Heart right ventricle (tissue), 16 donors: Measurements from ENCODE around the gene AEN. TPM values are rescaled to one million over a fixed set of nuclear protein-coding genes. Genes with fewer than 3 reads are reported as not detected.
A peak's percentile ranks its signal among the peaks of the same experiment; 100 is the strongest.

Experiments
- ATAC-seq, 8 donors: fragments of 200-7000 bp; cut with Tn5 transposase; one replicate each; pipeline ENCODE4 v1.9.1; 2020; ENCODE audit warnings: mild to moderate bottlenecking in 8 of 8, moderate library complexity in 8 of 8, moderate number of reproducible peaks in 1 of 8
- DNase-seq, 2 donors: peaks; one replicate each; pipeline ENCODE4 v3.0.0-alpha.2; 2020
- H3K27ac ChIP-seq, 10 donors: fragments of 200-600 bp; sonication (generic) in 2 of 10; one replicate each; pipeline versions ENCODE4 v1.5.0 to v1.8.0; 2020 to 2022; ENCODE audit warnings: mild to moderate bottlenecking in 3 of 10
- H3K27me3 ChIP-seq, 7 donors: fragments of 200-600 bp; one replicate each; pipeline ENCODE4 v1.8.0; 2021 to 2022; ENCODE audit warnings: mild to moderate bottlenecking in 2 of 7
- H3K36me3 ChIP-seq, 9 donors: fragments of 200-600 bp; sonication (generic) in 1 of 9; one replicate each; pipeline versions ENCODE4 v1.5.0 to v1.8.0; 2020 to 2022; ENCODE audit warnings: mild to moderate bottlenecking in 2 of 9
- H3K4me1 ChIP-seq, 9 donors: fragments of 200-600 bp; sonication (generic) in 1 of 9; one replicate each; pipeline versions ENCODE4 v1.5.0 to v1.8.0; 2020 to 2022; ENCODE audit warnings: mild to moderate bottlenecking in 4 of 9
- H3K4me3 ChIP-seq, 10 donors: fragments of 200-600 bp; sonication (generic) in 2 of 10; one replicate each; pipeline versions ENCODE4 v1.5.0 to v1.8.0; 2020 to 2022; ENCODE audit warnings: mild to moderate bottlenecking in 7 of 10, moderate library complexity in 2 of 10
- H3K9me3 ChIP-seq, 11 donors: fragments of 200-600 bp in 10 of 11; sonication (generic) in 2 of 11; one replicate each; pipeline versions ENCODE4 v1.5.0 to v1.8.0; 2013 to 2022; ENCODE audit warnings: mild to moderate bottlenecking in 2 of 11, control low read depth in 1 of 11, moderate library complexity in 1 of 11
- CTCF ChIP-seq, 9 donors: fragments of 200-600 bp; sonication (generic) in 2 of 9; IDR thresholded peaks; one replicate each; pipeline versions ENCODE4 v1.5.0 to v1.8.0; 2021 to 2022; ENCODE audit warnings: antibody characterized with exemption in 9 of 9, mild to moderate bottlenecking in 5 of 9, moderate library complexity in 1 of 9
- WGBS, 2 donors: extraction: QIAGEN DNeasy Blood & Tissue Kit; methylation state at CpG; one replicate each; pipeline ENCODE4 v1.1.7; 2013; ENCODE audit warnings: inconsistent platforms in 1 of 2; 5-methylcytosine and 5-hydroxymethylcytosine counted together
- intact Hi-C, 10 donors: fragments of 100-400 bp; cut with DNase I; formaldehyde crosslinking; loops; one replicate each; pipeline versions ENCODE4 v1.11.1 to v1.14.2; 2022
- polyA plus RNA-seq, 2 donors: library from polyadenylated mRNA; stranded (reverse); fragments of 200-250 nt; gene quantifications; one replicate each; pipeline ENCODE4 v1.2.3, GENCODE V29; 2013
- total RNA-seq, 10 donors: library from RNA; stranded (reverse); fragmentation: NEBNext Ultra II Directional in 3 of 10; extraction: Animal tissue kit (Norgen Biotek cat#: 25700) in 3 of 10; gene quantifications; one replicate each; pipeline versions ENCODE4 v1.2.1 to v1.2.4, GENCODE V29; 2021 to 2023
- donor health status: Arrhythmogenic right ventricular cardiomyopathy.
- donor health status: ischemic (EF 13 %, LVEDD 7.1; RV severe dilation, severe dysfunction).
- donor health status: healthy with polysubstance abuse.
- donor health status: DM: no; HTN: yes; CAD: no.
- donor health status: DM: no; HTN: no; CAD: no.
- donor health status: ischemic (EF 25% LVEDD 6.9; RV normal size, moderate dysfunction).
- donor health status: ischemic (EF 25% LVEDD 5.7; RV mildly dilated, moderate dysfunction).
- donor health status: healthy.
- donor health status: DM: yes; HTN: yes; CAD: no.
- donor health status: Ischemic cardiomyopathy.
- donor health status: ischemic (EF 35%, LVEDD 5.7; RV mildly dilated, moderate dysfunction).
- donor health status: nonischemic (EF 11% LVEDD 7.7; RV severe dilation, severe dysfunction).
- donor health status: DM: yes; HTN: yes; CAD: no.
- donor health status: PGD.
- donor health status: ischemic (EF 29% LVEDD 5.4; RV normal size, mild dysfunction).
- donor health status: nonischemic (EF 23%, LVEDD 6.1; RV moderate dilation, normal function).

Gene AEN
- total and polyA plus RNA-seq, 12 donors = 3.4 to 13.2 (median 5.6) TPM

- Histone ChIP-seq H3K4me1 (peaks cover 0 to 82% (median 22%) of the 10 kb centered on the region in 9 donors), H3K27ac (peak overlapping the region in 1 of 10 donors; percentile 59), H3K27me3 (no peaks in the 10 kb centered on the region)
These were observed 6.3 kb downstream of the AEN start for GRCh38 chr15:88627463-88627862.

GRCh38 chr15:88628018-88628654 lies 7.0 kb downstream of the AEN start:
- no peak overlapping the region for H3K4me3 ChIP-seq
- TF ChIP-seq CTCF (IDR thresholded peaks at IDR 0.05) = no peak
- no peaks in the 10 kb centered on the region for H3K9me3 ChIP-seq
- WGBS, 2 donors = 94 to 97% methylated on average over 5 of the region's 5 CpGs
- no peak for DNase-seq
- H3K27ac ChIP-seq = peak overlapping the region in 1 of 10 donors; percentile 62
- peaks cover 0 to 76% (median 18%) of the 10 kb centered on the region in 9 donors for H3K36me3 ChIP-seq
- H3K27me3 ChIP-seq = no peaks in the 10 kb centered on the region
- no peak for ATAC-seq
- intact Hi-C loops = loop anchor here in 3 of 10 donors (10.0 kb wide), 3 partner anchors 207 to 377 kb away; partner anchors contain the start of gene HAPLN3 (in 1 of the 3)
- H3K4me1 ChIP-seq = peaks cover 0 to 77% (median 15%) of the 10 kb centered on the region in 9 donors

More at GRCh38 chr15:88627463-88627862, 6.3 kb downstream of the AEN start:
- Histone ChIP-seq H3K4me3 (no peak overlapping the region), H3K9me3 (no peaks in the 10 kb centered on the region), H3K36me3 (peaks cover 0 to 69% (median 18%) of the 10 kb centered on the region in 9 donors)
- DNase-seq (no peak), ATAC-seq (no peak)
- 95 to 97% methylated on average over 1 of the region's 1 CpG for WGBS, 2 donors
- intact Hi-C loops = loop anchor here in 3 of 10 donors (10.0 kb wide), 3 partner anchors 207 to 377 kb away; partner anchors contain the start of gene HAPLN3 (in 1 of the 3)
- no peak for TF ChIP-seq CTCF (IDR thresholded peaks at IDR 0.05)

GRCh38 chr15:88629071-88629470 lies 7.9 kb downstream of the AEN start:
- H3K27me3 ChIP-seq = no peaks in the 10 kb centered on the region
- ATAC-seq = no peak
- DNase-seq = no peak
- H3K27ac ChIP-seq = no peak overlapping the region
- H3K4me1 ChIP-seq = peaks cover 0 to 69% (median 11%) of the 10 kb centered on the region in 9 donors
- intact Hi-C loops = loop anchor here in 3 of 10 donors (10.0 kb wide), 3 partner anchors 206 to 376 kb away; partner anchors contain the start of gene HAPLN3 (in 1 of the 3)
- peaks cover 0 to 81% (median 18%) of the 10 kb centered on the region in 9 donors for H3K36me3 ChIP-seq
- no peak overlapping the region for H3K4me3 ChIP-seq
- TF ChIP-seq CTCF (IDR thresholded peaks at IDR 0.05) = no peak
- no peaks in the 10 kb centered on the region for H3K9me3 ChIP-seq
- 92 to 95% methylated on average over 16 of the region's 16 CpGs for WGBS, 2 donors

GRCh38 chr15:88630141-88630721 lies 9.1 kb downstream of the AEN start:
- Histone ChIP-seq H3K4me1 (peaks cover 0 to 69% (median 6%) of the 10 kb centered on the region in 9 donors), H3K9me3 (no peaks in the 10 kb centered on the region), H3K4me3 (no peak overlapping the region), H3K27ac (peak overlapping the region in 3 of 10 donors; percentile 19 to 75 (median 43)), H3K27me3 (no peaks in the 10 kb centered on the region), H3K36me3 (peaks cover 0 to 88% (median 18%) of the 10 kb centered on the region in 9 donors)
- no peak for DNase-seq
- WGBS, 2 donors = 61 to 73% methylated on average over 9 of the region's 9 CpGs
- intact Hi-C loops = no loop called here
- peak; percentile 11 to 76 (median 46) for ATAC-seq
- TF ChIP-seq CTCF (IDR thresholded peaks at IDR 0.05) = no peak
